ENCODE results near the gene POLR1H. TPM values are rescaled to one million over a fixed set of nuclear protein-coding genes. Genes with fewer than 3 reads are reported as not detected.

POLR1H gene
- total RNA-seq, 1 experiment from 2014 or later, result 31.9 TPM

DNA sequence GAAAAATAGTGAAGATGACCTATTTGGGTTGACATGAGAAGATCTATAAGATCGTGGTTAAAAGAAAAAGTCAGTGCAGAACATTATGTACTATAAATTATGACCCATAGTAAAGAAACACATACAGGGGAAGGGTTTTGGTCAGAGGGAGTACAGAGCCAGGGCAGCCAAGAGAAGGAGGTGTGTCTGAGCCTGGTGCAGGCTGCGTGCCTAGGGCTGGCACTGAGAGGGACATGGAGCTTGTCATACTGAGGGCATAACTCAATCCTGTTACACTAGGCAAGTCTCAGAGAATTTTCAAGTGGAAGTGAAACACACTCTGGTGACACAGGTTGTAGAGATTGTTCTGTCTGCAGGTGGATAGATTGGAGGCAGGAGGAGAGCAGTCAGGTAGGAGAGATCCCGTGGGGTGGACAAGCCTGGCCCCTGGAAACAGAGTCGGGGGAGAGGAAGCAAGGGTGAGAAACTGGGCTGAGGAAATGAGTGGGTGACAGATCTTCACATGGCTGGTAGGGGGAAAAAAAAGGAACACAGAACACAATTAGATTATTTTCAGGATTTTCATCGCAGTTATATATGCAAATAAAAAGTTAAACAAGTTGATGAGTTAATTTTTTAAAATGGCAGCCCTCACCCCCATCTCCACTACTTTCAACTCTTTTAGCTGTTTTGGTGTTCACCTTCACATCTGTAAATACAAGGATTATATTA lies 33.0 kb downstream of the POLR1H start:
- no peak overlapping the region for H2AK5ac ChIP-seq (ENCODE audit: insufficient read length, low read length)
- H3K14ac ChIP-seq (ENCODE audit: insufficient read depth, low read length), result no peak overlapping the region
- H3K4ac ChIP-seq (ENCODE audit: low read depth, low read length), result no peak overlapping the region
- peaks cover 9 to 12% of the 10 kb centered on the region in 2 experiments for H3K4me1 Mint-ChIP-seq
- H2BK5ac ChIP-seq (ENCODE audit: insufficient read length, low read length), result no peak overlapping the region
- no peak overlapping the region for H3K27ac Mint-ChIP-seq
- no peaks in the 10 kb centered on the region for H3K23me2 ChIP-seq (ENCODE audit: insufficient read length, low read depth, low read length, poor library complexity, severe bottlenecking)
- no peak overlapping the region for H3K18ac ChIP-seq (ENCODE audit: insufficient read length, low read depth, low read length)
- H3K36me3 Mint-ChIP-seq (ENCODE audit: insufficient read depth in 1 of 3, low read depth in 3 of 3), result no peaks in the 10 kb centered on the region
- peaks cover 6% of the 10 kb centered on the region; the same call in 1 of the 2 replicates for H3K27me3 ChIP-seq (ENCODE audit: insufficient read depth, low read length)
- H2BK12ac ChIP-seq (ENCODE audit: insufficient read length, low read depth, low read length), result no peak overlapping the region
- H3K4me3 Mint-ChIP-seq, result no peak overlapping the region
- no peak overlapping the region for H4K91ac ChIP-seq (ENCODE audit: insufficient read length, low read depth, low read length)
- no peaks in the 10 kb centered on the region for H4K20me1 ChIP-seq (ENCODE audit: control insufficient read depth, insufficient read depth, insufficient read length)
- H3K4me1 ChIP-seq (ENCODE audit: insufficient read depth, low read length), result no peaks in the 10 kb centered on the region; the same call in 1 of the 2 replicates
- no peak overlapping the region for H3K56ac ChIP-seq (ENCODE audit: insufficient read length, low read depth, low read length)
- peaks cover 89% of the 10 kb centered on the region for H3K27me3 Mint-ChIP-seq (ENCODE audit: low read depth)
- no peaks in the 10 kb centered on the region for H3K9me3 ChIP-seq (ENCODE audit: control insufficient read depth, low read depth, low read length)
- TF ChIP-seq, protein P1, sequence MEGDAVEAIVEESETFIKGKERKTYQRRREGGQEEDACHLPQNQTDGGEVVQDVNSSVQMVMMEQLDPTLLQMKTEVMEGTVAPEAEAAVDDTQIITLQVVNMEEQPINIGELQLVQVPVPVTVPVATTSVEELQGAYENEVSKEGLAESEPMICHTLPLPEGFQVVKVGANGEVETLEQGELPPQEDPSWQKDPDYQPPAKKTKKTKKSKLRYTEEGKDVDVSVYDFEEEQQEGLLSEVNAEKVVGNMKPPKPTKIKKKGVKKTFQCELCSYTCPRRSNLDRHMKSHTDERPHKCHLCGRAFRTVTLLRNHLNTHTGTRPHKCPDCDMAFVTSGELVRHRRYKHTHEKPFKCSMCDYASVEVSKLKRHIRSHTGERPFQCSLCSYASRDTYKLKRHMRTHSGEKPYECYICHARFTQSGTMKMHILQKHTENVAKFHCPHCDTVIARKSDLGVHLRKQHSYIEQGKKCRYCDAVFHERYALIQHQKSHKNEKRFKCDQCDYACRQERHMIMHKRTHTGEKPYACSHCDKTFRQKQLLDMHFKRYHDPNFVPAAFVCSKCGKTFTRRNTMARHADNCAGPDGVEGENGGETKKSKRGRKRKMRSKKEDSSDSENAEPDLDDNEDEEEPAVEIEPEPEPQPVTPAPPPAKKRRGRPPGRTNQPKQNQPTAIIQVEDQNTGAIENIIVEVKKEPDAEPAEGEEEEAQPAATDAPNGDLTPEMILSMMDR (conservative IDR thresholded peaks at IDR 0.05), result no peak
- H2BK15ac ChIP-seq (ENCODE audit: low read depth, low read length), result no peak overlapping the region
- no peak overlapping the region for H3K27ac ChIP-seq (ENCODE audit: insufficient read length, low read depth, low read length)
- no peaks in the 10 kb centered on the region; a peak in 2 of 5 replicates for H3K9me3 Mint-ChIP-seq
- no peak for DNase-seq
- no peak overlapping the region for H2BK120ac ChIP-seq (ENCODE audit: low read depth, low read length, poor library complexity, severe bottlenecking)
- H4K8ac ChIP-seq (replicated peaks; ENCODE audit: insufficient read length, low read depth, low read length), result no peak overlapping the region
- H3K79me2 ChIP-seq (ENCODE audit: insufficient read depth, low read length), result no peaks in the 10 kb centered on the region
- no peak overlapping the region for H2BK20ac ChIP-seq (ENCODE audit: low read depth, low read length, poor library complexity, severe bottlenecking)
- H2AFZ ChIP-seq (ENCODE audit: low read length), result no peak overlapping the region
- H3K23ac ChIP-seq (ENCODE audit: insufficient read length, low read depth, low read length), result no peak overlapping the region
- H3T11ph ChIP-seq (ENCODE audit: low read length), result no peak overlapping the region
- H3K4me2 ChIP-seq (ENCODE audit: insufficient read depth, insufficient read length, low read length), result no peak overlapping the region
- no CpG with 5 or more reads among the region's 5 CpGs for WGBS (ENCODE audit: extremely low coverage, insufficient read length, low lambda C conversion rate)
- H3K79me1 ChIP-seq (ENCODE audit: insufficient read depth, low read depth, low read length, poor library complexity, severe bottlenecking), result no peaks in the 10 kb centered on the region
- no peak overlapping the region for H3K9ac ChIP-seq (ENCODE audit: extremely low read depth, insufficient read length, low read length)
- no peak overlapping the region for H4K5ac ChIP-seq (ENCODE audit: insufficient read length, low read depth, low read length)

All from H9 (cell line).